ENCODE data around the gene SLC22A23.

DNA sequence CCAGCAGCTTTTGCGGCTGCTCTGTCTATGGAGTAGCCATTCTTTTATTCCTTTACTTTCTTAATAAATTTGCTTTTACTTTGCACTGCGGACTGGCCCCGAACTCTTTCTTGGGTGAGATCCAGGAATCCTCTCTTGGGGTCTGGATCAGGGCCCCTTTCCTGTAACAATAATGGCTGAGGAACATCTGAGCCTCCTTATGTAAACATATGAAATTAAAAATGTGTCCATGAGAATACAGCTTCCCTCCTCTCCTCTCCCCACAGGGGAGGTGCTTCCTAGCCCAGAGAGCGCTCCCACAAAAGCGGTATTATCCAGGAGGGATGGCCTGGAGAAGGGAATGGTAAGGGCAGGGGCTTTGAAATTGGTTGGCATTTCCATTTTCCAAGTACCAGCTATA is 117.0 kb downstream of the SLC22A23 start:
- TF ChIP-seq, protein P1, sequence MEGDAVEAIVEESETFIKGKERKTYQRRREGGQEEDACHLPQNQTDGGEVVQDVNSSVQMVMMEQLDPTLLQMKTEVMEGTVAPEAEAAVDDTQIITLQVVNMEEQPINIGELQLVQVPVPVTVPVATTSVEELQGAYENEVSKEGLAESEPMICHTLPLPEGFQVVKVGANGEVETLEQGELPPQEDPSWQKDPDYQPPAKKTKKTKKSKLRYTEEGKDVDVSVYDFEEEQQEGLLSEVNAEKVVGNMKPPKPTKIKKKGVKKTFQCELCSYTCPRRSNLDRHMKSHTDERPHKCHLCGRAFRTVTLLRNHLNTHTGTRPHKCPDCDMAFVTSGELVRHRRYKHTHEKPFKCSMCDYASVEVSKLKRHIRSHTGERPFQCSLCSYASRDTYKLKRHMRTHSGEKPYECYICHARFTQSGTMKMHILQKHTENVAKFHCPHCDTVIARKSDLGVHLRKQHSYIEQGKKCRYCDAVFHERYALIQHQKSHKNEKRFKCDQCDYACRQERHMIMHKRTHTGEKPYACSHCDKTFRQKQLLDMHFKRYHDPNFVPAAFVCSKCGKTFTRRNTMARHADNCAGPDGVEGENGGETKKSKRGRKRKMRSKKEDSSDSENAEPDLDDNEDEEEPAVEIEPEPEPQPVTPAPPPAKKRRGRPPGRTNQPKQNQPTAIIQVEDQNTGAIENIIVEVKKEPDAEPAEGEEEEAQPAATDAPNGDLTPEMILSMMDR (IDR thresholded peaks at IDR 0.05 in 4 of 5, conservative IDR thresholded peaks at IDR 0.05 in 1 of 5): no peak
- no peak for TF ChIP-seq POLR2A (IDR thresholded peaks at IDR 0.05)

Data from gastrocnemius medialis (tissue), 4 donors.